Left ventricle myocardium inferior (tissue), 1 donor: Measurements from ENCODE around the gene CNKSR1. TPM values are rescaled to one million over a fixed set of nuclear protein-coding genes. Genes with fewer than 3 reads are reported as not detected.

Source experiments
- DNase-seq: peaks from one replicate; pipeline ENCODE4 v3.0.0-alpha.2; 2020
- H3K27ac ChIP-seq: fragments of 200-600 bp; replicated peaks from 2 replicates; pipeline ENCODE4 v1.8.0; 2021
- H3K27me3 ChIP-seq: fragments of 200-600 bp; 2 replicates; pipeline ENCODE4 v1.8.0; 2021; ENCODE audit warnings: low read depth
- H3K36me3 ChIP-seq: fragments of 200-600 bp; 2 replicates; pipeline ENCODE4 v1.8.0; 2021
- H3K4me1 ChIP-seq: fragments of 200-600 bp; 2 replicates; pipeline ENCODE4 v1.8.0; 2021
- H3K4me3 ChIP-seq: fragments of 200-600 bp; 2 replicates; pipeline ENCODE4 v1.8.0; 2021; ENCODE audit warnings: mild to moderate bottlenecking, moderate library complexity
- H3K9me3 ChIP-seq: fragments of 200-600 bp; replicated peaks from 2 replicates; pipeline ENCODE4 v1.8.0; 2021
- CTCF ChIP-seq: fragments of 200-600 bp; IDR thresholded peaks from 2 replicates; pipeline ENCODE4 v1.8.0; 2021; ENCODE audit warnings: antibody characterized with exemption, mild to moderate bottlenecking, borderline replicate concordance
- intact Hi-C: fragments of 100-400 bp; cut with micrococcal nuclease; formaldehyde crosslinking; loops from one replicate; pipeline ENCODE4 v1.11.0; 2022
- total RNA-seq: library from RNA; stranded (reverse); fragmentation: NEBNext Ultra II Directional; extraction: Animal tissue kit (Norgen Biotek cat#: 25700); gene quantifications from one replicate; pipeline ENCODE4 v1.2.1, GENCODE V29; 2021
- donor health status: DM: no; HTN: yes; CAD: no; lungs with severe emphysema.

The CNKSR1 gene
- total RNA-seq, 1 donor from 2014 or later, result 1.8 TPM

GRCh38 chr1:26164861-26165842, 12.1 kb upstream of the CNKSR1 start:
- DNase-seq, result no peak
- Histone ChIP-seq H3K27ac (peak overlapping the region; percentile 67), H3K36me3 (no peaks in the 10 kb centered on the region), H3K4me3 (peak overlapping the region; percentile 62), H3K9me3 (no peaks in the 10 kb centered on the region), H3K4me1 (peaks cover 55% of the 10 kb centered on the region), H3K27me3 (no peaks in the 10 kb centered on the region)
- no peak for TF ChIP-seq CTCF
- intact Hi-C loops, result no loop called here

- Histone ChIP-seq H3K4me1 (peaks cover 57% of the 10 kb centered on the region), H3K36me3 (no peaks in the 10 kb centered on the region), H3K27ac (no peak overlapping the region), H3K27me3 (no peaks in the 10 kb centered on the region), H3K9me3 (no peaks in the 10 kb centered on the region), H3K4me3 (no peak overlapping the region)
- intact Hi-C loops, result no loop called here
- TF ChIP-seq CTCF, result no peak
- no peak for DNase-seq
Observed at GRCh38 chr1:26166719-26167281, 10.5 kb upstream of the CNKSR1 start.

- Histone ChIP-seq H3K27me3 (no peaks in the 10 kb centered on the region), H3K36me3 (no peaks in the 10 kb centered on the region), H3K4me1 (peaks cover 45% of the 10 kb centered on the region), H3K9me3 (no peaks in the 10 kb centered on the region), H3K4me3 (peak within 1 kb of the TSS; percentile 94), H3K27ac (peak within 1 kb of the TSS; percentile 83)
- intact Hi-C loops, result no loop called here
- DNase-seq, result no peak
- no peak for TF ChIP-seq CTCF
Observed at GRCh38 chr1:26168410-26169197, 8.7 kb upstream of the CNKSR1 start, which contains the start of gene C1orf232. C1orf232 (minus strand) TSS chr1:26168963; CDS start chr1:26168499, 464 bp downstream.

GRCh38 chr1:26169198-26169554, 8.1 kb upstream of the CNKSR1 start:
- peak overlapping the region; percentile 83 for H3K27ac ChIP-seq
- no peak for DNase-seq
- H3K4me1 ChIP-seq, result peaks cover 39% of the 10 kb centered on the region
- no peaks in the 10 kb centered on the region for H3K27me3 ChIP-seq
- no peaks in the 10 kb centered on the region for H3K36me3 ChIP-seq
- peak overlapping the region; percentile 94 for H3K4me3 ChIP-seq
- TF ChIP-seq CTCF, result no peak
- intact Hi-C loops, result no loop called here
- H3K9me3 ChIP-seq, result no peaks in the 10 kb centered on the region

GRCh38 chr1:26169669-26170471, 7.4 kb upstream of the CNKSR1 start, which contains the start of gene ZNF593:
ZNF593 (plus strand) TSS chr1:26169908; CDS start chr1:26169984, 76 bp downstream.
- peak; percentile 92 for DNase-seq
- Histone ChIP-seq H3K4me3 (peak within 1 kb of the TSS; percentile 94), H3K4me1 (peaks cover 33% of the 10 kb centered on the region), H3K9me3 (no peaks in the 10 kb centered on the region), H3K27ac (peak within 1 kb of the TSS; percentile 83), H3K36me3 (no peaks in the 10 kb centered on the region), H3K27me3 (no peaks in the 10 kb centered on the region)
- peak; percentile 92 for TF ChIP-seq CTCF
- intact Hi-C loops, result no loop called here
